ENCODE measurements around the gene IPCEF1. TPM values are rescaled to one million over a fixed set of nuclear protein-coding genes. Genes with fewer than 3 reads are reported as not detected.

Gene IPCEF1
- total RNA-seq, 1 donor: 0.36 TPM

DNA sequence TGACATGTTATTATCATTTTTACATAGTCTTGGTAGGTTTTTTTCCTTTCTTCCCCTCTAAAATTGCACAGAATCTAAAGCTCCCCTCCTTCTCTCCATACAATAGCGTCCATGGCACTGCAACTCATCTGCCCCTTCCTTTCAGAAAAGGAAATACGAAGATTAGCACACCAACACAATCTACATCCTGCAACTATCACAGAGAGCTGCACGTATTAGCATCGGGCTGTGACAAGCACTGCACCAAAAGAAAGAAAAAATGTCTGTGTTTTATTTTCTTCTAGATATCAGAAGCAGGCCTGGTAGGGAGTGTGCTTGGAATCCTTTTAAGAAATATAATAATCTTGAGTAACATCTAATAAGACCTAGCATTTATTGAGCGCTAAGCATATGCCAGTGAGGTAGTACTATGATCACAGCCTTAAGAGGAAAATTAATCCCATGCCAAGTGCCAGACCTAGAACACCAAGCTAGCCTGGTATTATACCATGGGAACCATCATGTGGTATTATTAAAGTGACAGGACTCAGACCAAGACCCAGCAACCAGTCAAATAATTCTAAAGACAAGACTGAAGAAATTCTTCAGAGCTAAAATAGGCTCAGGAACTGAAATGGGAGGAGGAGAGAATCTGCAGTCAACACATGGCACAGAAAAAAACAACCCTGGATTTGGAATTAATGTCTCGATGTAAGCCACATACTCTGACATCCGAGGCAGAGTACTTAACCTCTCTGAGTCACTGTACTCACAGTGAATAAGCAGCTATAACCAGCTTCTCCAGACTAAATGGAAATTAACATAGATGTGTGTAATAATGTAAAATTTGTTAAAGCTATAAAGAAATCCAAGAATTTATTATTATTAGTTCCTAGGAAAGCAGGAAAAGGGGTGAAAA lies 124.3 kb downstream of the IPCEF1 start:
- peak; percentile 65 for DNase-seq (ENCODE audit: insufficient read length, low spot score, missing footprints)

GRCh38 chr6:154230910-154231595 lies 125.5 kb downstream of the IPCEF1 start:
- no peaks in the 10 kb centered on the region for H3K27me3 ChIP-seq (ENCODE audit: insufficient read depth, low read length)
- H2AFZ ChIP-seq (ENCODE audit: low read length): peak overlapping the region; percentile 42
- H4K20me1 ChIP-seq (ENCODE audit: insufficient read depth, low read length): no peaks in the 10 kb centered on the region
- no peaks in the 10 kb centered on the region for H3K79me2 ChIP-seq (ENCODE audit: insufficient read depth, low read length)
- DNase-seq (ENCODE audit: insufficient read length, low spot score, missing footprints): no peak
- H3K4me1 ChIP-seq (ENCODE audit: insufficient read depth, low read length): no peaks in the 10 kb centered on the region
- no peaks in the 10 kb centered on the region for H3K9me3 ChIP-seq (ENCODE audit: low read depth, low read length)
- no peak overlapping the region for H3K27ac ChIP-seq (ENCODE audit: low read depth, low read length)
- H3K4me2 ChIP-seq (ENCODE audit: insufficient read depth, low read length): no peak overlapping the region
- H3K4me3 ChIP-seq (ENCODE audit: insufficient read depth, low read length): no peak overlapping the region
- TF ChIP-seq CTCF (IDR thresholded peaks at IDR 0.05; ENCODE audit: extremely low read depth, low read depth, low read length): no peak
- H3K36me3 ChIP-seq (ENCODE audit: insufficient read depth, low read length): no peaks in the 10 kb centered on the region

More for the DNA sequence above, 124.3 kb downstream of the IPCEF1 start:
- no peaks in the 10 kb centered on the region for H3K27me3 ChIP-seq (ENCODE audit: insufficient read depth, low read length)
- no peak overlapping the region for H3K27ac ChIP-seq (ENCODE audit: low read depth, low read length)
- no peak overlapping the region for H3K4me2 ChIP-seq (ENCODE audit: insufficient read depth, low read length)
- no peaks in the 10 kb centered on the region for H3K9me3 ChIP-seq (ENCODE audit: low read depth, low read length)
- H3K4me3 ChIP-seq (ENCODE audit: insufficient read depth, low read length): no peak overlapping the region
- no peaks in the 10 kb centered on the region for H4K20me1 ChIP-seq (ENCODE audit: insufficient read depth, low read length)
- TF ChIP-seq CTCF (IDR thresholded peaks at IDR 0.05; ENCODE audit: extremely low read depth, low read depth, low read length): no peak
- no peaks in the 10 kb centered on the region for H3K4me1 ChIP-seq (ENCODE audit: insufficient read depth, low read length)
- H3K79me2 ChIP-seq (ENCODE audit: insufficient read depth, low read length): no peaks in the 10 kb centered on the region
- no peaks in the 10 kb centered on the region for H3K36me3 ChIP-seq (ENCODE audit: insufficient read depth, low read length)
- H2AFZ ChIP-seq (ENCODE audit: low read length): no peak overlapping the region

DNA sequence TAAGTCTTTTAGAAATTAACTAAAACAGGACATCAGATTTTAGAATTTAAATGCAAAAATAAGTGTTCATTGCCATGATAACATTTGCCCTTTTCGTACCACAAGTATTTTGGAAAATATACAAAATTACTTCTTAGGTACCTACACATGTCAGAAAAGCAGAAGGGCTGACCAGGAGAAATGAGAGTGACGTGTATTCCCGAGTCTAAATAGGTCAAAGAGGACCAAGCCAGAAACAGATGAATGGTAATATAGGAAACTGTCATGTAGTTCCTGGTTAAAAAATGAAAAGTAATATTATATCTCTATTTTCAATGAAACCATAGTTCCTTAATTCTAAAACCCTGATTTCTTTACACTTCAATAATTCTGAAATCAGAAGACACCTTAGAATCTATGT lies 126.2 kb downstream of the IPCEF1 start:
- no peaks in the 10 kb centered on the region for H3K4me1 ChIP-seq (ENCODE audit: insufficient read depth, low read length)
- H3K27me3 ChIP-seq (ENCODE audit: insufficient read depth, low read length): no peaks in the 10 kb centered on the region
- H3K27ac ChIP-seq (ENCODE audit: low read depth, low read length): no peak overlapping the region
- no peak overlapping the region for H3K4me3 ChIP-seq (ENCODE audit: insufficient read depth, low read length)
- no peak for TF ChIP-seq CTCF (IDR thresholded peaks at IDR 0.05; ENCODE audit: extremely low read depth, low read depth, low read length)
- H3K79me2 ChIP-seq (ENCODE audit: insufficient read depth, low read length): no peaks in the 10 kb centered on the region
- H3K4me2 ChIP-seq (ENCODE audit: insufficient read depth, low read length): no peak overlapping the region
- H3K9me3 ChIP-seq (ENCODE audit: low read depth, low read length): no peaks in the 10 kb centered on the region
- DNase-seq (ENCODE audit: insufficient read length, low spot score, missing footprints): peak; percentile 4
- H4K20me1 ChIP-seq (ENCODE audit: insufficient read depth, low read length): no peaks in the 10 kb centered on the region
- no peaks in the 10 kb centered on the region for H3K36me3 ChIP-seq (ENCODE audit: insufficient read depth, low read length)
- no peak overlapping the region for H2AFZ ChIP-seq (ENCODE audit: low read length)

GRCh38 chr6:154229786-154230185 lies 126.8 kb downstream of the IPCEF1 start:
- Histone ChIP-seq H3K9me3 (ENCODE audit: low read depth, low read length) (no peaks in the 10 kb centered on the region), H3K4me2 (ENCODE audit: insufficient read depth, low read length) (no peak overlapping the region), H4K20me1 (ENCODE audit: insufficient read depth, low read length) (no peaks in the 10 kb centered on the region), H3K4me3 (ENCODE audit: insufficient read depth, low read length) (no peak overlapping the region), H3K27me3 (ENCODE audit: insufficient read depth, low read length) (no peaks in the 10 kb centered on the region), H3K79me2 (ENCODE audit: insufficient read depth, low read length) (no peaks in the 10 kb centered on the region), H3K36me3 (ENCODE audit: insufficient read depth, low read length) (no peaks in the 10 kb centered on the region), H3K4me1 (ENCODE audit: insufficient read depth, low read length) (no peaks in the 10 kb centered on the region), H3K27ac (ENCODE audit: low read depth, low read length) (no peak overlapping the region), H2AFZ (ENCODE audit: low read length) (no peak overlapping the region)
- no peak for DNase-seq (ENCODE audit: insufficient read length, low spot score, missing footprints)
- no peak for TF ChIP-seq CTCF (IDR thresholded peaks at IDR 0.05; ENCODE audit: extremely low read depth, low read depth, low read length)

All from osteoblast (primary cell).